Anterior cingulate cortex (tissue), 58 donors: ENCODE data around the gene FCRL1.

Experiments used
- DNase-seq, 58 donors: peaks; one replicate each; lab custom pipeline; 2025; lab: John Stamatoyannopoulos, UW

Gene FCRL1

DNA sequence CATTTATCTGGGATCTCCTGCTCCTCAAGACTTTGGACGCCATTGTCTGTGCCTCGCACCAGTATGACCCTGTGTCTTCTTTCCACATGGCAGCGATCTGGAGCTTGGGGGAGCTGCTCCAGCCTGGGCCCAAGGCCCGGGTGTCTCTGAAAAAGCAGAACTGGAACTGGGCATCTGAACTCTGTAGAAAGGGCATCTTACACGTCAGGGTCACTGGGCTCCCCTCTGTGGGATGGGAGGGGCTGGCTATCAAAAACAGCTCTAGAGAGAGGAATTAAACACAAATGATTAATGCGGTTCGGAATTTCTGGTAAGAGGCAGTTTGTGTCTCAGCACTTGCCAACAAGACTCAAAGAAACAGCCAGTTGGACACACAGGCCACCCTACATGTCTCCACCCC lies 16.1 kb downstream of the FCRL1 start:
- DNase-seq, result peak in 1 of 58 donors; percentile 1

- DNase-seq, result no peak
Observed at GRCh38 chr1:157799996-157800395, 19.9 kb downstream of the FCRL1 start.

GRCh38 chr1:157798211-157798610 lies 21.7 kb downstream of the FCRL1 start:
- DNase-seq, result no peak

- no peak for DNase-seq
Observed at GRCh38 chr1:157785248-157785647, 34.7 kb downstream of the FCRL1 start.

GRCh38 chr1:157784801-157785200 lies 35.1 kb downstream of the FCRL1 start:
- DNase-seq, result no peak

DNA sequence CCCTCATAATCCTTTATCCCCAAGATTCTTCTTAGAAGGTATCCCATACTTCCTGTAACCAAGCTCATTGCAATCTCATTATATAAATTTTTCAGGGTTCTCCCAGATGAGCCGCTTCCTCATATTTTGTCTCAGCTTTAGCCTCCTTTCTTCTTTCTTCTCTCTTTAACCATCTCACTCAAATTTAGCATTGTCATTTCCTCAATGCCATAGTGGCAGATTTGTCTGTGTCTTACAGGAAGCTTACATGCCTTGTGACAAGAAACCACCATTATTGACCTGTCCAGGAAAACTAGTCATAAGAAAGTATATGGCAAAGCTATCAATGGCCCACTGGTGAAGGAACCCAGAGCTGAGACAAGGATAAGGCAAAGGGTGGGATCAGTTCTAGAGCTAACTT lies 37.0 kb downstream of the FCRL1 start:
- DNase-seq, result no peak

GRCh38 chr1:157781048-157781447 lies 38.9 kb downstream of the FCRL1 start:
- DNase-seq, result no peak

DNA sequence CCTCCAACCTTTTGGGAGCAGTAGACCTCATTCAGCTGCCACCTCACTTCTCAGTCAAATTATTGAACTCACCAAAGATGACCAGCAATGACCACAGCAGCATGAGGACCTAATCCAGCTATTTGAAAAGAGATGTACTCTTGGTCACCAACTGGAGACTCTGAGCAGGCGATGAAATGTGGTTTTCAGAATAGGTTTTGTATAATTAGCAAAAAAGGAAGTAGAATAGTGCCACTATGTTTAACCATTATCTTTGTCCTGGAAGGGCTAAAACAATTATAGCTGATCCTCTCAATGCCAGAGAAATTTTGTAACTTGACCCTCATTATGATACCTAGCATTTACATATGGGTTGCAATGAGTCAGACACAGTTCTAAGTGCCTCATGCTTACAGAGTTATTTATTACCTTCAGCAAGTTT lies 42.9 kb downstream of the FCRL1 start, which contains the start of gene FCRL2:
TSS of gene FCRL2 (minus strand) at position 162 of the 421 bp plus-strand sequence. CDS start at position 103, 59 bp downstream.
- no peak for DNase-seq

- no peak for DNase-seq
Observed at GRCh38 chr1:157775101-157775870, 44.6 kb downstream of the FCRL1 start.

DNA sequence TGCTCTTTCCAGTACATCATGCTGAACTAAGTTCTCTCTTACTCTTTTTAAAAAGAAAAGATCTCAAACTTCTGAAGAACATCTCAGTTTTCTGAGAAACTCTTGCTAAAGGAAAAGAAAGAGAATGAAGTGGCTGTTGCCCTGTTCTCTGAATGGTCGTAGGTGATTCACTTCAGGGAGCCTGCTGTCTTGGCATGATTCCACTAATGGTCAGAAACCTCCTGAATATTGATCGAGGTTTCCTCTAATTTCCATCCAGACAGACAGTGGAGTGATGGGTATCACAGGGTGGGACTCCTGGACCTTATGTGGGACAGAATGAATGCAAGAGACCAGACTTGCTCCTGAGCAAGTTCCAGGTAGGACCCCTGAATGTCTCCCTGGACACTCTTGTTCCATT lies 45.5 kb downstream of the FCRL1 start:
- DNase-seq, result no peak

DNA sequence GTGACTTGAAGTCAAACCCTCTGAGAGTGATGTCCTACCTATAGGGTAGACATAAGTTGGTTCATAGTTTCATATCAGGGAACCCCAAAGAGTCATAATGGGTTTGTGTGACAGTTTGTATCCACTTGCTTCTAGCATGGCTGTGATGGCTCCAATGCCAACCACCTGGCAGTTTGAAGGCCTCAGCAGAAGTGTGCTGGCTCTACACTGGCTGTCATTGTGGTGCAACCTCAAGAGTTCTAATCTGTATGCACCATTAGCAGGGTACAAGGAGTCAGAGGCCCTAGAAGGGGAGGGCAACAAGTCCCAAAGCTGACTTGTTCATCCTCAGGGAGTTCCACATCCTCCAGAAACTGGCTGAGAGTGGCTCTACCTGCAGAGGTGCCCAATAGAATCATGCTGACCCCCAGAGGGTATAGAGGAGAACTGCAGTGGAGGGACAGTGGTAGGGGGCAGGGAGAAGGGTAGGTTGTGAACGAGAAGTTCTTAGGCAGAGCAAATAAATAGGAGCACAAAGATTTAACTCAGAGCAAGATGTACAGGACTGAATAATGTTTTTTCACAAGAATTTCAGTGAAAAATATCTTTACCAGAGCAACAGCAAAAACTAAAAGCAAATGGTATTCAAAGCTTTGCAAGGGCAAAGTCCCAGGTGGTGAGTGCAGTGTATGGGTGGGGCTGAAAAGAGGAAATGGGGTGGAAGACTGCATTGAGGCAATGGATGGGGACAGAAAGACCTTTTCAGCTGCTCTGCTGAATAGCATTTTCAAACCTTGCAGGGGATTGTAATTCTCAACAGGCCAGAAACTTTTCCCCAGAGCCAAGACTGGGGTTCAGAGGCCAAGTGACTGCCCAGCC lies 46.2 kb downstream of the FCRL1 start:
- DNase-seq, result no peak

- DNase-seq, result no peak
Observed at GRCh38 chr1:157771661-157772425, 48.1 kb downstream of the FCRL1 start.

GRCh38 chr1:157770442-157771043 lies 49.4 kb downstream of the FCRL1 start:
- no peak for DNase-seq

DNA sequence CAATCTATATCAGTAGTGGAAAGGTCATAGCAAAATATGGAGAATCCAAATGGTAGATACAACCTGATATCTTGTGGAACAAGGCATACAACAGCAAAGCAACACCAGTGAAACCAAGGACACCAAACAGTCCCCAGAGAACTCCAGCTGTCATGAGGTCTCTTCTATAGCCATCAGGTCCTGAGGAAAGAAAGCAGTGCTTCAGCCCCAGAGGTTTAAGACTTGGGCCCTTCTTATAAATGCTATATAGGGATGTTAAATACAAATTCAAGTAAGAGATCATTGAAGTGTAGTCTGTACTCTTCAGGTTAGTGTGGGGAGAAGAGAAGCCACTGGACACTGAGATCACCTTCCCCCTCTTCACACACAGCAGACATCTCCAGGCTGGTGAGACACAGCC lies 53.1 kb downstream of the FCRL1 start:
- no peak for DNase-seq

DNA sequence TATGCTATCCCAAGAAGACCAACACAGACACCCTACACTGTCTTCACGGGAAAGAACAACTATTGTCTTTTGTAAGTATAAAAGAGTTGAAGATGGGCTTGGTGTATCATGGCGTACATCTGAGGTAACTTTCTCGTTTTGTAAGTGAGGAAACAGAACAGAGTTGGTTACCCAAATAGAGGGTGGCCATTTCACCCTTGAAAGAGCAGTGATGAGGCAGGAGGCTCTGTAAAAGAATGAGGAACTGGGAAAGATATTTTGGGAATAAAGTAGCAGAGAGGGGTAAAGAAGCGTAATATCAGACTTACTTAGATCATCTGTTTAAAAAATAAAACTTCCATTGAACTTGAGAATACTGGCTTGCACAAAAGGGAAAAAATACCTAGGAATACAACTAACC lies 61.9 kb downstream of the FCRL1 start:
- no peak for DNase-seq

DNA sequence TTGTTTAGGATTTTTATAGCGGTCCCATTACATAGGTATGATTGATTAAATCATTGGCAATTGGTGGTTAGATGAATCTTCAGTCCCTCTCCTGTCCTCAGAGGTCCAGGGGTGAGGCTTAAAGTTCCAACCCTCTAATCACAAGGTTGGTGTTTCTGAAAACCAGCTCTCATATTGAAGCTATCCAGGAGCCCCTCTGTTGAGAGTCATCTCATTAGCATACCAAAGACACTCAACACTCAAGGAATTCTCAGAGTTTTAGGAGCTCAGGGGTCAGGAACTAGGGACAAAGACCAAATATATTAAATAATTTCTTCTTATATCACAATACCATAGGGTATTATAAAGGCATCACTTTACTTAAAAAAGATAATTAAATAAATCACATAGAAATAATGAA lies 66.3 kb downstream of the FCRL1 start:
- DNase-seq, result no peak

DNA sequence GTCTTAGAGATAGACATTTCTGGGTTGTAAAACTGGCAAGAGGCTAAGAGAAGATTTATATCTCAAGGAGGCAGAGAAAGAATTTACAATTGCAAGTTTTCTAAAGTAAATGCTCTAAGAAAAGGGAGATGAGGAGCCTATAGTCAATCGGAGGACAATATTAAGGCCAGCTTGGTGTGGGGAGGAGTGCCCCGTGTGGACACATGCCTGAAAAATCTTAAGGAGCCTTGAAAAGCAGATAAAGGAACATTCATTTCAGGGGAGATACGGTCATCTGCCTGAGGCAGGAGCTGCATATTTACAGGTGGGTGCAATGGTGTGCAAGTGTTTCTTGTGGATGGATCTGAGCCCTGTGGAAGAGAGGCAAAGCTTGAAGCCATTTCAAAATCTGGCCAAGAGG lies 68.6 kb downstream of the FCRL1 start:
- no peak for DNase-seq

- no peak for DNase-seq
Observed at GRCh38 chr1:157748262-157748817, 71.6 kb downstream of the FCRL1 start.
